GM21723 (cell line): Measurements from ENCODE around the gene STAT5A.

ENCODE experiments used
- ATAC-seq: cut with Tn5 transposase; IDR thresholded peaks from one replicate; pipeline ENCODE4 v1.9.1; 2021; ENCODE audit warnings: mild to moderate bottlenecking, moderate library complexity; ENCODE audit not compliant: unreplicated experiment

The STAT5A gene

DNA sequence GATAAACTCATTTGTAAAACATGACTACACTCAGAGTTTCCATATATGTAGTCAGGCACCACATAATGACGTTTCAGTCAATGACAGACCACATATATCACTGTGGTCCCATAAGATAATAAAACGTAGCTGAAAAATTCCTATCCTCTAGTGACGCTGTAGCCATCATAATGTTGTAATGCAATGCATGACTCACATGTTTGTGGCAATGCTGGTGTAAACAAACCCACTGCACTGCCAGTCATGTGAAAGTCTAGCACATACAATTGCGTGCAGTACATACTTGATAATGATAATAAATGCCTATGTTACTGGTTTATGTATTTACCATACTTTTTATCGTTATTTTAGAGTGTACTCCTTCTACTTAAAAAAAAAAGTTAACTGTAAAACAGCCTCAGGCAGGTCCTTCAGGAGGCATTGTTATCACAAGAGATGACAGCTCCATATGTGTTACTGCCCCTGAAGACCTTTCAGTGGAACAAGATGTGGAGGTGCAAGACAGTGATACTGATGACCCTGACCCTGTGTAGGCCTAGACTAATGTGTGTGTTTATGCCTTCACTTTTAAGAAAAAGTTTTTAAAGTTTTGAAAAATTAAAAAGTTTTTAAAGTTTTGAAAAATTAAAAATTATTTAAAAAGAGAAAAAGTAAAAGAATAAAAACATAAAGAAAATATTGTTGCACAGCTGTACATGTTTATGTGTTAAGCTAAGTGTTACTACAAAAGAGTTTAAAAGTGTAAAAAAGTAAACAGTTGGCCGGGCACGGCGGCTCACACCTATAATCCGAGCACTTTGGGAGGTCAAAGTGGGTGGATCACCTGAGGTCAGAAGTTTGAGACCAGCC is 21.2 kb upstream of the STAT5A start:
- no peak for ATAC-seq

GRCh38 chr17:42268236-42268635 is 20.1 kb upstream of the STAT5A start:
- ATAC-seq, result no peak

DNA sequence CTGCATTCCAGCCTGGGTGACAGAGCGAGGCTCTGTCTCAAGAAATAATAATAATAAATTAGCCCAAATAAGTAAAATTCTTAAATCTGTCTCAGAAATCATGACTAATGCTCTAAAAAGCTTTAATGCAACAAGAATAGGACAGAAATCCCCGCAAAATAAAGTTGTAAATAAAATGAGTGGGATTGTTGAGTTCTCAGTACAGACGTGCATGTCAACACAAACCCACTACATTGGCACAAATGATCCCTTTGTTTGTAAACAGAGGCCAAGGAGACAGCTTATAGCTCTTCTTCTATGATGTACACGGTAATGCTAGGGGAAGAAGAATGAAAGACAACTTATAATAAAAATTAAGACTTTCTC is 18.1 kb upstream of the STAT5A start:
- no peak for ATAC-seq

- no peak for ATAC-seq
Observed at GRCh38 chr17:42270596-42270995, 17.7 kb upstream of the STAT5A start.

DNA sequence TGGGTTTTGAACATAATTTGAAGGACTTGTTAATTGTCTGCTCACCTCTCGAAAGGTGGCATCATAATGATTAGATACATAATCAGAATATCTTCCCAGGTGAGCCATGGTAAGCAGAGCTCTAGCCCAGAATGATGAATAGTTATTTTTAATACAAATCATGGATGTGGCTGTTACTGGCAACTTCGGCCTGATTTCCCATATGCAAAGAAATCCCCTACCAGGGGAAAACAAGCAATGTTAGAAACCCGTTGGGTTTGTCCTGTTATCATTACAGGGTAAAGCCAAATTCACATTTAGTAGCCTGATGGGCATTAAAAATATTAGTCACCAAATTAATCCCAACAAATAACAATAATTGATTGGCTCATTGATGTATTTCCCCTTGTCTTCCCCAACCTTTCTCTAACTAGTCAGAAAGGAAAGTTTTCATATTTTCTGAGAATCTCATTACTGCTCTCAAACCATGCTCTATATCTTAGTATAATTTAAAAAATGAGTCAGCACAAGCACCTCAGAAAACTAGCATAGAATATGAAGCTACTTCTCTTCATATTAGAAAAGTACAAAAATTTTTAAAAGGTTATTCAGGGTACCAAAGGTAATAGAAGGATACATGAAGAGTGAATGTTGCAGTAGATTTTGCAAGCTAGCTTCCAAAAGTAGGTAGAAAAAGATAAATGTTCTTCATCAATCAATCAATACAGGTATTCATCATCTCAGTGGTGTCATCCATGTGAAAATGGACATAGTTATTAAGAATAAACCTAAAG is 17.1 kb upstream of the STAT5A start:
- ATAC-seq, result no peak

DNA sequence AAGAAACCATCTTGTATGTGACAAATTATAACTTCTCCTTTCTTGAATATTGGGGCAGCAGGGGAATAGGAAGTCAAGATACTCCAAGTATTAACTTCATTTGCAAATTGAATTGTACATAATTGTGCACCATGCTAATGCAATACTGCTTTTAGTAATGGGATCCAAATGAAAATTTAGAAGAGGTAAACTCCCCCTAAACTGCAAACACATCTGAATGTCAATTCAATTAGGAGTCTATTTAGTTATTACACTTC is 16.6 kb upstream of the STAT5A start:
- ATAC-seq, result no peak

- no peak for ATAC-seq
Observed at GRCh38 chr17:42272162-42272907, 16.0 kb upstream of the STAT5A start.

GRCh38 chr17:42273474-42274252 is 14.6 kb upstream of the STAT5A start:
- ATAC-seq, result no peak

DNA sequence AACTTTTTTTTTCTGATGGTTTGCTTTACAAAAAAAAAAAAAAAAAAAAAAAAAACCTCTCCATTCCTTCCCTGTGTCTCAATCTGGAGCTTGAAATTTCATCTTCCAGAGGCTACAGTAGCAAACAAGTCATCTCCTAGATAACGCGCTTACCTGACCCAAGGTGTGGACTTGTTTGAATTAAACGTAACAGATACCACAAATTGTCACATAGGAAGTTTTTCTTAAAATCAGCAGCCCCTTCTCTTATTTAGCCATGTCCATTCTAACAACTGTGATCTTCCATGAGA is 14.1 kb upstream of the STAT5A start:
- no peak for ATAC-seq

DNA sequence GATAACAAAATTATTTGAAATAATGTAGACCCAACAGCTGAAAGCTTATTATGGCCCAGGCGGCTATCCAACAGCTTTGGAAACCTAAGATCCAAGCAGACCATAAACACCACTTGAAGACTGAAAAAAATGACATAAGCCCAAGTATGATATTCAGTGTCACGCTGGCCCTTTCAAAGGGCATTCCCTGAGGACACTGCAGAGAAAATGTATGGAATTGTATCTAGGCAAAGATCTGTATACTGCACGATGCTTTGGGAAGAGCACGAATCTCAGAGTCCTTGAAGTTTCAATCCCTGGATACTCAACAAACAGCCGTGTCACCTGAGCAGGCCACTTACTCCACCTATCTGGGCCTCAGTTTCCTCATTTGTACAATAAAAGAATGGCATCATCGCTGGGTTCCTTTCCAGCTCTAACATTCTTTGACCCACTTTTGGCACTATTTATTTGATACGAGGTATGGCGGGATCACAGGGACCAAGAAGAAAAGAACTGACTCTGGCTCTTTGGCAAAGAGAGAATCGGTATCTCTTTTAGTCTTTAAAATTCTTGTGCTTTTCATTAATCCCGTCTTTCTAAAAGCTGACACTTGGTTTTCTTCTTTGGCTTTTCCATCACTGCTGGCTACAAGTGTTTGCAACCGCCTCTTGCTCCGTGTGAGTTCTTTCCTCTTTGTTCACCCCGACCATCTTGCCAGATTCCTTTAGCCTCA is 13.3 kb upstream of the STAT5A start:
- no peak for ATAC-seq

DNA sequence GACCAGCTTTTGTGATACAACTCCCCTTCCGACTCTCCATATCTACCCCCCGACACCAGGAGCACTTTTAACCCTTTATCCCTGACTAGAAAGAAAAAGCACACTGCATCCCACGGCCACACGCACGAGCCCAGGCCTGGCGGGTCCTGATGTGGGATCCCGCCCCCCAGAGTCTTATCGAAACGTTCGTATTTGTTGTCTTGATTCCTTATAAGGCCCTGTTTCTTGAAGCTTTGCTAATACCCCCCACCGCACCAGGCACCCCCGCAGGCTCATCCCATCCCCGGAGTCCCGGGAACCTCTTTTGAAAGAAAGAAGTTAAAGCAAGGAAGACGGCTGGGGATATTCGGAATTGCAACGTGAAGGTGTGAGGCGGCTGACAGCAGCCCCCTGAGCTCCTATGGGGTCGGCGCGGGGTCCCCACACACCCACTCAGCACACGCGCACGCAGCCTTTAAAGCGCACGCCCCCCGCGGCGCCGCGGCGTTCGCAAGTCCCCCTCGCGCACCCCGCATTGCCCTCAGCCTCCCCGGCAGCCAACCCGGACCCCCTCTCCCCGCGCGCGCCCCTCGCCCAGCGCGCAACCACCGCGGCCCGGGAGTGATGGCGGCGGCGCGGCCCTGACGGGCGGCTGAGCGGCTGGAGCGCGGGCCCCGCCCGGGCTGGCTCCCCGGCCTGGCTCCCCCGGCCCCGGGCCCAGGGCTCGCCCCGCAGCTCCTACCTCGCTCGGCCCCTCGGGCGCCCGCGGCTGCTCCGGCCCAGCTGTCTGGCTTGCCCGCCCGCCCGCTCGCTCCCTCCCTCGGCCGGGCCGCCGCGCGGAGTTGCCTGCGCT is 12.6 kb upstream of the STAT5A start:
- ATAC-seq, result peak; percentile 56

DNA sequence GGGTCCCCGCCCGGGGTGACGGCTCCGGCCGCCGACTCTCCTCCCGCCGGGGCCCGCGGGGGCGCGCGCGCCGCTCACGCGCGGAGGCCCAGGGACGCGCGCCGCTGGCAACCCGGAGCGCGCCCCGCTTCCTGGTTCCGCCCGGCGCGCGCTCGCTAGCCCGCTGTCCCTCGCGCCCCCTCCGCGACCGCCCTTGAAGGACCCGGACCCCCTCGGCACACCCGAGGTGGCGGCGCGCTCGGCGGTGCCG is 12.0 kb upstream of the STAT5A start, which contains the start of gene STAT5B:
STAT5B (minus strand) TSS at position 33 of the 250 bp plus-strand sequence. CDS start 44,264 bp downstream, outside the sequence.
- ATAC-seq, result peak; percentile 58

- peak; percentile 34 for ATAC-seq
Observed at GRCh38 chr17:42276609-42277341, 11.5 kb upstream of the STAT5A start.

DNA sequence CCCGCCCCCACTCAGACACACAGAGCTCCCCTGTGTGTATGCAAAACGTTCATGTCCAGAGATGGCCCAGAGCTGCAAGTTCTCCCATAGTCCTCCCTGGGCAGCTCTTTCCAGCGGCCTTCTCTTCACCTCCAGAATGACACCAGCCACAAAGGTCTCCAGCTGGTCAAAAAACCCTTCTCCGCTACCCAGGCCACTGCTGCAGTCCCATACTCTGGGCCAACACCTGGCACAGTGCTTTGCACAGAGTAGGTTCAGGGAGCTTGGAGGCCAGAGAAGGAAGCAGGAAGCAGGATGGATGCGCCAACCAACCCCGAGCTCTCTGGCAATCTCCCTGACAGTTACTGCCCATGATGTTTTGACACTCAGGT is 11.0 kb upstream of the STAT5A start:
- no peak for ATAC-seq

DNA sequence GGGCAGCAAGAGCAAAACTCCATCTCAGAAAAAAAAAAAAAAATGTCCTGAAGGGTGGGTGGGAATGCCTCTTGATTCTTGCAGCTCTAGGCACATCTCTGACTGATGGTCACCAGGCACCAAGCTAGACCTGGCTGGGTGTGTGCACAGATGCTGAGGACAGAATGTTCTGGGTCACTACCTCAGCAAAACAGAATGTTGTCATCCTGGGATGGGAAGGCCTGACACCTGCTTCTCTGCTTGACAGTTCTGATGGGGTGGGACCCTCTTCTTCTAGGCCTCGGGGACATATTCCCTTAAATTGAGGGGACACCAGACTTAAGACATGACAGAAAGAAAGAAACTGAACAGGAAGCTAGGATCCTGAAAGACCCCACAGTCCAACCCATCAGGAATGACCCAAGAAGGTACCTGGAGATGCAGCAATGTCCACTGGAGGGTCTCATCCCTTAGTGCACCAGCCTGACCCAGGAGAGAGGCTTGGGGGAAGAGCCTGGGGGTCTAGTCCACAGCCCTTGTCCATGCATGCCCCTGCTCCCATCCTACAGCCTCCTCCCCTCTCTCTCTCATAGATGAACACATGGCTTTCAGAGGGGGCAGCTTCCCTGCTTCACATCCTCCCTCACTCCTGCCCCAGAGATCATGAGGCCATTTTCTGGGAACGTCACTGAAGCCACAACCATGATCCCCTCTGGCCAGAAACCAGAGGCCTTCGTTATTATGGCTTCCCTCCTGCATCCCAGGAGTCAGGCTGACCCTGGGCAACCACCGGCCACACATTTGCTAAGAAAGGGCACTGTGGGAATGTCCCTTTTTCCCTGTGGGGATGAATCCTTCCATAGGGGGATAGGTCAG is 8.3 kb upstream of the STAT5A start:
- no peak for ATAC-seq

DNA sequence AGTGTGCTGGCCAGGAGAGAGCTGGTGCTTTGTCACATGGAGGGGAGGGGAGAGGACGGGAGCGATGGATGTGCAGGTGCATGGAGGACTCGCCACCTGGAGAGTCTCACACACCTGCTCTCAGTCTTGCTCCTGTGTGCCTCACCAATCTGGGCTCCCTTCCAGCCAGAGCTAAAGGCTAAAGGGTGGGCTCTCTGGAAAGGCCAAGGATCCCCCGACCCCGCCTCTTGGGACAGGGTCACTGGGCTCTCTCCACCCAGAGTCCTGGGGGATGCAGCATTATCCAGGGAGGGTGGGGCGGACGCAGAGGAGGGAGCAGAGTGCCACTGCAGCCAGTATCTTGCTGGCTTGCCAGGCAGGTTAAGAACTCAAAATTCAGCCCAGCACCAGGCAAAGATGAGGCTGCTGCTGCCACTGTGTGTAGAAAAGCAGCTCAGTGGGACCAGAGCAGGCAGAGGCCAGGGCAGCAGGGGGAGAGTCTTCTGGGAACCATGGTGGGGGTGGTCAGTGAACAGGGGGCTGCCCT is 6.7 kb upstream of the STAT5A start:
- ATAC-seq, result no peak

- no peak for ATAC-seq
Observed at GRCh38 chr17:42282478-42283080, 5.7 kb upstream of the STAT5A start.
